Type B pancreatic cell (in vitro differentiated cells): ENCODE data around the gene ZNF273. TPM values are rescaled to one million over a fixed set of nuclear protein-coding genes. Genes with fewer than 3 reads are reported as not detected.

Source experiments
- DNase-seq: peaks from one replicate; pipeline ENCODE4 v3.0.0; 2021; ENCODE audit warnings: mixed read lengths; ENCODE audit not compliant: unreplicated experiment; ENCODE audit errors: extremely low spot score
- H3K27ac Mint-ChIP-seq: 2 replicates; pipeline ENCODE4 v1.8.0; 2021; ENCODE audit warnings: mild to moderate bottlenecking, mixed read lengths
- H3K27me3 Mint-ChIP-seq: 2 replicates; pipeline ENCODE4 v1.8.0; 2021; ENCODE audit warnings: mixed read lengths
- H3K36me3 Mint-ChIP-seq: 2 replicates; pipeline ENCODE4 v1.8.0; 2021; ENCODE audit warnings: mixed read lengths
- H3K4me1 Mint-ChIP-seq: one replicate; pipeline ENCODE4 v1.8.0; 2021; ENCODE audit warnings: mixed read lengths; ENCODE audit not compliant: unreplicated experiment
- H3K4me3 Mint-ChIP-seq: 2 replicates; pipeline ENCODE4 v1.8.0; 2021; ENCODE audit warnings: mild to moderate bottlenecking, mixed read lengths
- H3K9me3 Mint-ChIP-seq: 2 replicates; pipeline ENCODE4 v1.8.0; 2021; ENCODE audit warnings: mixed read lengths
- CTCF ChIP-seq: fragments of 200-600 bp; sonication (generic); conservative IDR thresholded peaks from 2 replicates; pipeline ENCODE4 v1.5.0; 2021; ENCODE audit warnings: antibody characterized with exemption, mild to moderate bottlenecking
- total RNA-seq: library from RNA; stranded (reverse); gene quantifications from 2 replicates; pipeline ENCODE4 v1.2.1, GENCODE V29; 2021; ENCODE audit warnings: low replicate concordance

The ZNF273 gene
- total RNA-seq, 1 donor from 2014 or later, result 9.3 TPM

DNA sequence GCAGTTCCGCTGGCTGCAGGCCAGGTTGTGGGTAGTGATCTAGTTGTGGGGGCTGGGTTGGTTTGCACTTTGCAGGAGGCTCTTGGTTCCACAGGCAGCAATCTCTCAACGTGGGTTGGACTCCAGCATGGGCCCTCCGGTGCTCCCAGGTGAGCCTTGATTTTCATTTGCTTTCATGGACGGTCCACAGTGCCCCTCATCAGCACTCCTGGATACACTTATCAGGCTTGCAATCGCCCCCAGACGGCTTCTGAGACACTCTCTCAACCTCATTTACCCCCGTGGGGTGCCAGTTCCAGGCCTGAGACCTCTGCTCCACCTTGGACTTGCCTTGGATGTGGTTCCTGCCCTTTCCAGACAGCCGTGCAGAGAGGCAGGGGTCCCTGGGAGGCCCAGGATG lies 31.3 kb upstream of the ZNF273 start:
- H3K36me3 Mint-ChIP-seq, result no peaks in the 10 kb centered on the region
- DNase-seq, result peak; percentile 47
- no peak overlapping the region for H3K27ac Mint-ChIP-seq
- H3K9me3 Mint-ChIP-seq, result no peaks in the 10 kb centered on the region
- no peaks in the 10 kb centered on the region for H3K4me1 Mint-ChIP-seq
- no peak overlapping the region for H3K4me3 Mint-ChIP-seq
- no peaks in the 10 kb centered on the region for H3K27me3 Mint-ChIP-seq
- no peak for TF ChIP-seq CTCF

GRCh38 chr7:64872351-64873154 lies 30.5 kb upstream of the ZNF273 start:
- no peak overlapping the region for H3K4me3 Mint-ChIP-seq
- H3K9me3 Mint-ChIP-seq, result no peaks in the 10 kb centered on the region
- H3K36me3 Mint-ChIP-seq, result no peaks in the 10 kb centered on the region
- no peak overlapping the region for H3K27ac Mint-ChIP-seq
- no peaks in the 10 kb centered on the region for H3K4me1 Mint-ChIP-seq
- peak; percentile 64 for DNase-seq
- H3K27me3 Mint-ChIP-seq, result peaks cover 5% of the 10 kb centered on the region
- TF ChIP-seq CTCF, result no peak

- Mint-ChIP-seq H3K9me3 (no peaks in the 10 kb centered on the region), H3K27ac (no peak overlapping the region), H3K27me3 (peaks cover 5% of the 10 kb centered on the region), H3K4me1 (no peaks in the 10 kb centered on the region), H3K36me3 (no peaks in the 10 kb centered on the region), H3K4me3 (no peak overlapping the region)
- TF ChIP-seq CTCF, result no peak
- peak; percentile 25 for DNase-seq
These were observed 29.9 kb upstream of the ZNF273 start for GRCh38 chr7:64873155-64873500.

GRCh38 chr7:64873517-64873916 lies 29.6 kb upstream of the ZNF273 start:
- no peaks in the 10 kb centered on the region for H3K9me3 Mint-ChIP-seq
- DNase-seq, result no peak
- no peak overlapping the region for H3K4me3 Mint-ChIP-seq

GRCh38 chr7:64874114-64874513 lies 29.0 kb upstream of the ZNF273 start:
- Mint-ChIP-seq H3K4me3 (no peak overlapping the region), H3K4me1 (no peaks in the 10 kb centered on the region)
- TF ChIP-seq CTCF, result no peak

More at GRCh38 chr7:64873517-64873916, 29.6 kb upstream of the ZNF273 start:
- no peak for TF ChIP-seq CTCF
- peaks cover 5% of the 10 kb centered on the region for H3K27me3 Mint-ChIP-seq
- H3K27ac Mint-ChIP-seq, result no peak overlapping the region
- H3K36me3 Mint-ChIP-seq, result no peaks in the 10 kb centered on the region
- H3K4me1 Mint-ChIP-seq, result no peaks in the 10 kb centered on the region

More at GRCh38 chr7:64874114-64874513, 29.0 kb upstream of the ZNF273 start:
- no peaks in the 10 kb centered on the region for H3K36me3 Mint-ChIP-seq
- no peak for DNase-seq
- no peak overlapping the region for H3K27ac Mint-ChIP-seq
- no peaks in the 10 kb centered on the region for H3K9me3 Mint-ChIP-seq
- peaks cover 5% of the 10 kb centered on the region for H3K27me3 Mint-ChIP-seq
